Hippocampal formation (tissue), 2 donors: ENCODE results near the gene BTN1A1.

Experiments used
- DNase-seq, 2 donors: peaks; one replicate each; lab custom pipeline; 2025; lab: John Stamatoyannopoulos, UW

BTN1A1 gene

DNA sequence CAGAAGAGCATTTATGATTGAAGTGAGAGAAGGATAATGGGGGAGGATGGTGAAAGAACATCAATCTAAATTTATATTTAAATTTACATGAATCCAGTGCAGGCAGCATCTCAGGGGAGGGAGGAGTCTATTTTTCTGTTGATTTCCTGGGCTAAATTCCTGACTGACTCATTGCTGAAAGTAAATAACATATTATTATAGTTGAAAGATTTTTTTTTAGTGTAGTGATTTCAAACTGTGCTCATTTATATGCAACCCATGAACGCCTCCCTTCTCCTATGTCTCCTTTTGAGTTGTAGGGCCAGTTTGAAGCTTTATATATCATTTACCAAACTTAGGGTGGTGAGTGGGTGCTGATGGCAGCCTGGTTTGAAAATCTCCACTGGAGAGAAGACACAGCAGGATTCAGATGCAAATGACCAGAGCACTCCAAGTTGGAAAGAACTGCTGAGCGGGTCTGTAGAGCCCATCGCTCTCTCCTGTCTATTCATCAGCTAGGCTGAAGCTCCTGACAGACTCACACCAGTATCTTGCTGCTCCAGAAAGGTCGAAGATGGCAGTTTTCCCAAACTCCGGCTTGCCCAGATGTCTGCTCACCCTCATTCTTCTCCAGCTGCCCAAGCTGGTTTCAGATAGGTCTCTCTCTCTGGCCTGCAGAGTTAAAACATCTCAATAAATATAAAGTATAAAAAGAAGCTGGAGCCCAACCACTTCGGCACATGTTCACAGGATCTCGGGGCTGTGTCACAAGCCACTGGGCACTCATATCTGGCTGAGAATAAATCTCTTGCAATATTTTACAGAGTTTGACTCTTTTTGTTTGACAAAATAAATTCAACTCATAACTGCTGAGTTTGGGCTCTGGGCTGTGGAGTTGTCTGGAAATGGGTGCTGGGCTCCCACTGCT lies 24.0 kb upstream of the BTN1A1 start:
- DNase-seq, result no peak

DNA sequence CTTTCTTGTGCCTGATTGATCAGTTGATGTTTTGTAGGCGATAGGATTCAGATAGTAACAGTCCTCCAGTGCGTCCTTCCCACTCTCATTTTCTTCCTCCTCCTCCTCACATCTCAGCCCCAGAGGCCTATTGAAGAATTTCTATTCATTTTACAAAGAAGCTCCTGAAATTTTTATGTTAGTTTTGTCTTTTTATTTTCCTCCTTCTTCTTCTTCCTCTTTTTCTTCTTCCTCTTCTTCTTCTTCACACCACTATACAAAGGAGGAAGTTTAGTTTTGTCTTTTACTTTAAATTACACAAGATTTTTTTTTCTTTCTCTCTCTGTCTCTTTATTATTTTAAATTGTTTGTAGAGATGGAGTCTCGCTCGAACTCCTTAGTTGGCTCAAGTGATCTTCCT lies 23.2 kb upstream of the BTN1A1 start:
- DNase-seq, result no peak

DNA sequence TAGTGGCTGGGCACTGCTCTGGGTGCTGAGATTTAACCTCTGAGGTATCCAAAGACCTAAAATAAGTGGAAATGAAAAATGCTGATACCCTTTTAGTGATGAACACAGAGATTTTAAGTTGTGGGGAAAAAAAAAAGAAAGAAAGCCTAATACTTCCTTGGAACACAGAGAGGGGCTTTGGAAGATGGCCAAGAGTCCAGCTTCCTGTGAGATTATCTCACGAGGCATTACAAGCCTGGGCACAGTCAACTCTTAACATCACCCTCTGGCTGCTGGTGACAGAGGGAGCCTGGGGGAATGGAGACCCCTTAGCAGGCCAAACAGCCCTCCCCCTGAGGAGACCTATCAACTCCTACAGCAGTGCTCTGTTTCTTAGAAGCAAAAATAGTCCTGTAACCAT lies 22.7 kb upstream of the BTN1A1 start:
- no peak for DNase-seq

DNA sequence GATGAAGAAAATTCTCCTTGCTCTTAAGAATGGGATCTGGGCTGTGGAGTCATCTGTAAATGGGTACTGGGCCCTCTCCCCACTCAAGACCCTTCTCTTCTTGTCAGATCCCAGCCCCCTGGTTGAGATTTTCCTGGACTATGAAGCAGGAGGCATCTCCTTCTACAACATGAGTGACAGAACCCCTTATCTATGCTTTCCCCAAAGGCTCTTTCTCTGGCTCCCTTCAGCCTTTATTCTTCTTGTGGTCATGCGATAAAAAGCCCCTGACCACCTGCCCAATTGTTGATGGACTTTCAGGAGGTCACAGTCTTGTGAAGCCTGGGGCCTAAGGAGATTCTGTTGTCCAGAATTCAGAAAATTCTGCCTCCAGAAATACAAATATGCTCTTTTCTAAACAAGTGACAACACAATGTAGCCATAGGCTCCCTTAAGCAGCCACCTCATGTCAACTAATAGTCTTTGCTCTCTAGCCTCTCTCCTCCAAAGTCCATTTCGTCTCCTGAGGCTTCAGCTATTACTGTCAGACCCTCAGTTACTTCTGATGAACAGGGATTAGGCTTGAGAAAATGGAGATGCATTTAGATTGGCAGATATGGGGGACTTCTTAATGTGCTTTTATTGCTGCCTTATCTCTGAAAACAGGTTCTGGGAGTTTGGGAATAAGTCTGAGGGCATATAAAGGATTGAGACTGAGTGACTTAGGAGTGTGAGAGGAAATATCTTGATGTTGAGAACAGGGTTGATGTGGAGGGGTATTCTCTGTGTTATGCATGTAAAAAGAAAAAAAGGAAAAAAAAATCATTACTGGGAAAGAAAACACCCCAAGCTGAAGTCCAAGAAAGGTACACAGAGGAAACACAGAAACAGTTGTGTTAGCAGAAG lies 21.8 kb upstream of the BTN1A1 start:
- no peak for DNase-seq

DNA sequence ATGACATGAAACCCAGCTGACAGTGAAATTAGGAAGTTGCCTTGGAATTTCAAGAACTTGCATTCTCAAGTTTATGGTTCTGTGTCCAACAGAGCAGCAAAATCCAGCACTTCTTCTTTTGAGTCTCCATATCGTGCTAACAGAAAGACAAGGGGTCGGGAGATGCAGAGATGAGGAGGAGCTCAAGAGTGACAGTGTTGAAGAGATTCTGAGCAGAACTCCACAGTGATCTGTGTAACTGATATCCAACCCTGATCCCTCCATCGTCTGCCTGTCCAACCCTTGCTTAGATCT lies 21.2 kb upstream of the BTN1A1 start:
- DNase-seq, result no peak

DNA sequence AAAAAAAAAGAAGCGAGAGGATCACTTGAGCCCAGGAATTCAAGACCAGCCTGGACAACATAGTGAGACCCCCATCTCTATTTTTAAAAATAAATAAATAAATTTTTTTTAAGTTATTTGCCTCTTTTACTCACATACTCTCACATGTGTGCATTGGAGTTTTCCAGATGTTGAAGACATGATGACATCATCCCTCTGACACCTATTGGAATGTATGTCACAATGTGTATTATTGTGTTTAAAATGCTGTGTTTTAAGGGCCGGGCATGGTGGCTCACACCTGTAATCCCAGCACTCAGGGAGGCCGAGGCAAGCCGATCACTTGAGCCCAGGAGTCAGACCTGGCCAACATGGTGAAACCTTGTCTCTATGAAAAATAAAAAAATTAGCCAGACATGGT lies 17.8 kb upstream of the BTN1A1 start:
- DNase-seq, result no peak

DNA sequence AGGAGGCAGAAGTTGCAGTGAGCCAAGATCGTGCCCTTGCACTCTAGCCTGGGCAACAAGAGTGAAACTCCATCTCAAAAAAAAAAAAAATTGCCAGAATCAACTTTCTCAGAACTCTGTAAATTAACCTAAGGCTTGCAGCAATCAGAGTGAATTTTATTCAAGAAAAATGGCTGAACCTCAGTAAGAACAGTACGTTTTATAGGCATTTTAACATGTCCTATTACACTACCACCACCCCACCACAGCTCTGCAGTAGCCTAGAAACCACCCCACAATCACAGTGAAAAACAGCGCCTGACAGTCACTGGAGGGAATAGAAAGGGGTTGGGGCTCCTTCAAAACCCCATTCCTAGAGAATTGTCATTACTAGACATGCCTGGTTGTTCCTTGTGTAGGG lies 16.4 kb upstream of the BTN1A1 start:
- no peak for DNase-seq

DNA sequence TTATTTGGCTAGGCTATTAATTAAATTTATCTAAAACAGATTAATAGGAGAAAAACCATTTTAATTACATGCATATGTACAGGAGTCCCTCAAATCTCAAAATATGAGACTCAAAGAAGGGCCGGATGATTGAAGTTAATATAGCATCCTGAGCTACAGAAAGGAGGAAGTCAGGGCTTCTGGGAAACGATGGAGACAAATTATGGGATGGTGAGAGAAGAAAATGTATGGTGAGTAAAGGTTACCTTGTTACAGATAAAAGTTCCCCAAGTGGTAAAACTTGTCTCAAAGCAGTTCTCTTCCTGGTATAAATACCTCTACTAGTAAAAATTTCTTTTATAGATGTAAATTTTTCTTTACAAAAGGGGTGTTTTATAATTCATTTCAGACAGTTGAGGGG lies 15.9 kb upstream of the BTN1A1 start:
- no peak for DNase-seq

DNA sequence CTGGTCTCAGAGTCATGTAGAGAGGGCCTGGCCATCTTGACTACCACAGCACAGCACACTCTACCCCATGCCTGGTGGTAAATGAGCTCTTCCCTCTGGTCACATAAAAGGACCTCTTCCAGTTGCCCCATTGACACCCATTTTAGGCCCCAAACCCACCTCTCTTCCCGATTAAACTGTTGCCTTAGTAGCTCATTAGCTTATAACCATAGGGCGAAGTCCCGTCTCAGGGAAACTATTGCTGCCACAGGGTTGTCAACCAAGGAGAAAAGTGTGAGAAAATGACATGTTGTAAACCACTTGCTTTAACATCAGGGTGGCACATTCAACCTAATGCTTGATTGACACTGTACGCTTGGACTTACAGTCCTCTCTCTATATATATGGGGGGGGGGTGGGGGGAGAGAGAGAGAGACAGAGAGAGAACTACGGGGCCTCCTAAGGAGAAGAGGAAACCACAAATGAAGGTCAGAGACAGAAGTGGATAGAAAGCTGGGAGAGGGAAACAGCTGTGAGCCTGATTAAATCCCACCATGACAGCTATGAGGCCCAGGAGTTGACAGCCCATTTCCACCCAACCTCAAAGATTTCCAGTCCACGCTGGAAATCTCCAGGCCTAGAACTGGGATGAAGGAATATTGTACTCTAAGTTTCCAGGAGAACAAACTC lies 14.9 kb upstream of the BTN1A1 start:
- no peak for DNase-seq

DNA sequence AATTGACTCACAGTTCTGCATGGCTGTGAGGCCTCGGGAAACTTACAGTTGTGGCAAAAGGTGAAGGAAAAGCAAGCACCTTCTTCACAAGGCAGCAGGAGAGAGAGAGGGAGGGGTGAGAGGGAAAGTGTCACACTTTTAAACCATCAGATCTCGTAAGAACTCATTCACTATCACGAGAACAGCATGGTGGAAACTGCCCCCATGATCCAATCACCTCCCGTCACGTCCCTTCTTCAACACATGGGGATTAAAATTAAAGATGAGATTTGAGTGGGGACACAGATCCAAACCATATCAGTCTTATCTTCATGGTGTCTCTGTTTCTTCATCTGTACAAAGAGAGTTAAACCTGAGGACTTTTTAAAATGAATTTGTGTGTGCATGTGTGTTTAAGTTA lies 13.7 kb upstream of the BTN1A1 start:
- DNase-seq, result no peak

DNA sequence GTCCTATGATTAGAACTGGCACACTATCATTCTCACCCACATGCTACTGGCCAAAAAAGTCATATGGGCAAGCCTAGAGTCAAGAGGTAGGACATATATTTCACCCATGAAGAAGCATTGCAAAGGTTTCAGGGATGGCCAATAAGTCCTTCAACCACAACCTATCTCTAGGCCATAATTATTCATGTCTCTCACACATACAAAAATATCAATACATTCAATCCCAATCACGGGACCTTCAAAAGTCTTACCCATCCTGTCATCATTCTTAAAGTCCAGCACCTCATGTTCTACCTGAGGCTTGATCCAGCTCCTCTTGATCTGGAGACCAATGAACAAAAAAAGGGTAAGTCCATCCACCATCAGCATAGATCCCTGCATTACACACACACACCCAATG lies 12.6 kb upstream of the BTN1A1 start:
- no peak for DNase-seq

DNA sequence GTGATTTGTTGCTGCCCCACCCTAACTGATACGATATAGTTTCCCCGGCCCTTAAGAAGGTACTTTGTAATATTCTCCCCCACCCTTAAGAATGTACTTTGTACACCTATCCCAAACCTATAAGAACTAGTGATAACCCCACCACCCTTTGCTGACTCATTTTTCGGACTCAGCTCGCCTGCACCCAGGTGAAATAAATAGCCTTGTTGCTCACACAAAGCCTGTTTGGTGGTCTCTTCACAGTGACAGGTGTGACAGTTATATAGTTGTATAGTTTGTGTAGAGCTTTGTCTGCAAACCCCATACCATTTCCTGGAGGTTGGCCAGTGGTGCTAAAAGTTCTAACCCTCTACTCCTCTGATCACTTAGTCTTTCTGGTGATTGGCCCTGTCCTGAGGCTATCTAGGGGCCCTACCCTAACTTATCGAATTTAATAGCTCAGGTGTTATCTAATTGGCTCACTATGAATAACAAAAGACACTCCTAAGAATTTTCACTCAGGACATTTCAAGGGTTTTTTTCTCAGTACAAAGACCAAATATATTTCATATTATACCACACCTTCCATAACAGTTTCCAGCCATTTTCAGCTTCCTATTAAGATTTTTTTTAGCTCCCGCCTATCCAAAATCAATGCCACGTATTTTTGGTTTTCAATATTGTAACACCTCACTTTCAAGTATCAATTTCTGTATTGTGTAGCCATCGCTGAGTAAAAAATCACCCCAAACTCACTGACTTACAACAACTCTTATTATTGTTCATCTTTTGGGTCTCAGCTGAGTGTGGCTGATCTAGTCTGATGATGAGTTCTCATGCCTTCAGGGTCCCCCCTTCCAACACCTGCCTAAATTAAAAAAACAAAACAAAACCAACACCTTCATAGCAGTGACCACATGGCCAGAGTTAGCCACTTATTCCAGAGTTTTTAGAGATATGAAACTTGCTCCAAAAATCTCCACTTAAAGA lies 9.8 kb upstream of the BTN1A1 start:
- DNase-seq, result no peak

DNA sequence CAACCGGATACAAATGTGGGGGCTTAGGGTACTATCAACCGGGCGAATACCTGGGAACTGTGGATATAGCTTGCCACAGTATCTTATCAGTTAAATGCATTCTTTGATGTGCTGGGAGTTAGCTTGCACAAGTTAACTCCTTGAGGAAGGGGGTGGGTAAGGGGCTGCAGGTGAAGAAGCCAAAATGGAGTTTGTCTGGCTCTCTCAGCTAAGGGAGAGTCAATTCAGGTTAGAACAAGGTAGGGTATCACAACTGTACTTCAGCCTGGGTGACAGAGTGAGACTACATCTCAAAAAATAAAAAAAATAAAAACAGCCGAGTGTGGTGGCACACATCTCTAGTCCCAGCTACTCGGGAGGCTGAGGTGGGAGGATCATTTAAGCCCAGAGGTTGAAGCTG lies 8.5 kb upstream of the BTN1A1 start:
- no peak for DNase-seq

DNA sequence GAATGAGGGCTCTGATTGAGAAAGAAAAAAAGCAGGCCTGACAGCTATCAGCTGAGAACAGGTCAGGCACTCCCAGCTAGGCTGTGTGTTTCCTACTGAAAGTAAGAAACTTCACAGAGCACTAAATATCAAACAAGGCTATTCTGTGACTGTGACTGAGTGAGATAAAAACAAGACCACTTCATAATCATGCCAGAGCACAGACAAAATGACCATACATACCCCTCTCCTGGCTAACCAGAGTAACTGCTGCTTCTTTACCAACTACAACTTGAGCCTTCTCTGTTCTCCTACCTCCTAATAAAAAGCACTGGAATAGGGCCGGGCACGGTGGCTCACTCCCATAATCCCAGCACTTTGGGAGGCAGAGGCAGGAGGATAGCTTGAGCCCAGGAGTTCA lies 6.8 kb upstream of the BTN1A1 start:
- DNase-seq, result no peak

DNA sequence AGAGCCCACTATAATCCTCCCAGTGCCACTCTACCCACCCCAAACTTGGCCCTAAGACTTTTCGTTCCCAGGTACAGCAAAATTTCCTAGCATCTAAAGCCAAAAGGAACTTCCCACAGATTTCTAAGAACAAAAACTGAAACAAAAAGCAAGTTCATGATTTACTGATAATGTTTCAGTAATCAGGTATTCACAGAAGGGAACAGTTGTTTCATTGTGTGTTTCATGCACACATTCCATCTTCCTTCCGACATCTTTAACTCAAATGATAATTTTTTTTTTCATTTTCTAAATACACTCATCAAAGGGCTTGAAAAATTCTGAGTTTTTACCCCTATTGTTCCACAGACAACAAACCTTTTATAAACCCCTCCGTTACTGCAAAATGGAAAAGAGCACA lies 6.0 kb upstream of the BTN1A1 start:
- DNase-seq, result no peak

DNA sequence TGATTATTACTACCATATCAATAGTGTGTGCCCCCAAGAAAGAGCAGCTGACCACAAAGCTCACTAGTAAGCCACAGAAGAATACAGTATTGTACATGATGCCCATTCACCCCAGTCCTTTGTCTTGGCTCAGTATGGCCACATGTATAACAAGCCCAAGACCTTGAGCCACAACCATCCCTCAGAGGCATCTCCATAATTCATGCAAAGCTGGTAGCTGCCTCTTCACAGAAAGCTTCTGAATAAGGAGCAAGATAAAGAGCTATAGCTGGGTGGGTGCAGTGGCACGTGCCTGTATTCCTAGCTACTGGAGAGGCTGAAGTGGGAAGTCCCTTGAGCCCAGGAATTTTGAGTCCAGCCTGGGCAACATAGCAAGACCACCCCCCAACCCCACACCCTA lies 4.8 kb upstream of the BTN1A1 start:
- no peak for DNase-seq

DNA sequence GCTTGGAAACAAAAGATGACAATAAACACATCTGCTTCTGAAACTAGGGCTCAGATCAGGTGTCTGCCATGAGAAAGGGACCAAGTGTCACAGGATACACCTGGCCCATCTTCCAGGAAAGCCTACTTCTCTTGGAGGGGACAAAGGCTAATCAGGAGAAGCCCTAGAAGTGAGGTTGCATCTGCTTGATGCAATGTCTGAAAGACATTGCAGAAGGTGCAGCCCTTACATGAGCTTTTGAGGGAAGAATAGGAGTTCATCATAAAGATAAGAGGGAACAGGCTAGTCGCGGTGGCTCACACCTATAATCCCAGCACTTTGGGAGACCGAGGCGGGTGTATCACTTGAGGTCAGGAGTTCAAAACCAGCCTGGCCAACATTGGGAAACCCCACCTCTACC lies 2.5 kb upstream of the BTN1A1 start:
- DNase-seq, result no peak

DNA sequence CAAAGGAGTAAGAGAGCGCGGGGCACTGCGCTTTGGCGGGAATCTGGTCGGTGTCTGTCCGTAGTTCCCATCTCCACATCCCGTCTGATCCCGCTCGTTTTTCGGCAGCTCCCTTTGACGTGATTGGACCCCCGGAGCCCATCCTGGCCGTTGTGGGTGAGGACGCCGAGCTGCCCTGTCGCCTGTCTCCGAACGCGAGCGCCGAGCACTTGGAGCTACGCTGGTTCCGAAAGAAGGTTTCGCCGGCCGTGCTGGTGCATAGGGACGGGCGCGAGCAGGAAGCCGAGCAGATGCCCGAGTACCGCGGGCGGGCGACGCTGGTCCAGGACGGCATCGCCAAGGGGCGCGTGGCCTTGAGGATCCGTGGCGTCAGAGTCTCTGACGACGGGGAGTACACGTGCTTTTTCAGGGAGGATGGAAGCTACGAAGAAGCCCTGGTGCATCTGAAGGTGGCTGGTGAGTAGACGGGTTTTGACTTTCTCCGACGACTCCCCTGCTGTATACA lies 1.4 kb downstream of the BTN1A1 start:
- no peak for DNase-seq

DNA sequence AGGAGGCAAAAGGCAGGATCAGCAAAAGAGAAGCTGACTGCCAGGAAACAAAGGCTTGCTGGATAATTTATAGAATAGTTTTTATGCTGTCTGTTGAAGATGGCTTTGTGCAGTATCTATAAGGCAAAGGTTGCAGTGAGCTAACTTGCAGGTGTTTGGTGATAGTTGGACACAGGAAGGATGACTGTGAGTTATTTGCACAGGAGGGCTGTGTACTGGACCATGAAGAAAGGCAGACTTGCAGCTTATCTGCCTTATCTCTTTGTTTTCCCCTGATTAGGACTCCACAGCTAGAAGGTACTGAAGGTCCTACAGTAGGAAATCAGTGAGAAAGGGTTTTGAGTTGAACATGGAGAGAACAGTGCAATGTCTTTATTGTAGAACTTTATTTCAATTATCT lies 2.1 kb downstream of the BTN1A1 start:
- no peak for DNase-seq

DNA sequence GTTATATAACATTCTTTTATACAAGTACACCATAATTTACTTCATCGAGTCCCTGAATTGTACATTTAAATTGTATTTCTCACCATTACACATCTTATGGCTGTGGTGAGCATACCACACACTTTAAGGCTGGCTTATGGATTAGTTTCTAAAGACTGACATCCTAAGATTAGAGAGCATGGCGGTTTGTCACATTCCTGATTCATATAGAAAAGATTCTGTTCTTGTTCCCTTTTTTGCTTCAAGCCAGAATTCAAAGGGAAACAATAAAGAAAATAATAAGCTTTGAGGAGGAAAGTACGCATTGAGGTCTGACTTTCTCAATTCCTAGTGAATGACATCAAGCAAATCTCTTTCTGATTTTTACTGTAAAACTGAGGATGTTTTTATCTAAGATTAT lies 2.5 kb downstream of the BTN1A1 start:
- no peak for DNase-seq

DNA sequence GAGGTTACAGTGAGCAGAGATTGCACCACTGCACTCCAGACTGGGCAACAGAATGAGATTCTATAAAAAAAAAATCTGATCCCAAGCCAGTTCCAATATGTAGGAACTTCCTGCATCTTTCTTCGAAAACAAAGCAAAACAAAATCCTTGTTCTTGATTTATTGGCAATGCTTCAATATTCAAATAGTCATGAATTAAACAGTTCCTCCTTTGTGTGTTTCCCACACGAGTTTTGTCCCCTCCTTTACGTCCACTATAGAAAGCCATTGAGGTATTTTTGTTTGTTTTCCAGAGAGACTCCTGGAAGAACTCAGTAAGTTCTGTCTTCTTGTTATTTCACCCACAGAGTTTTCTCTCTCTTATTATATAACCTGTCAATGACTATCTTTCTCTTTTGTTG lies 7.6 kb downstream of the BTN1A1 start:
- DNase-seq, result peak in 1 of 2 donors; percentile 19
